HG02973 (cell line): Measurements from ENCODE around the gene ATP8A1.
A peak's percentile ranks its signal among the peaks of the same experiment; 100 is the strongest.
"Not testable (repeated sequence)": the region's sequence is repeated elsewhere in the genome, so short reads cannot be mapped to it uniquely, and the experiment has no call there.

ENCODE experiments used
- ATAC-seq: cut with Tn5 transposase; IDR thresholded peaks from one replicate; pipeline ENCODE4 v1.9.1; 2021; ENCODE audit warnings: moderate library complexity; ENCODE audit not compliant: unreplicated experiment

The ATP8A1 gene

DNA sequence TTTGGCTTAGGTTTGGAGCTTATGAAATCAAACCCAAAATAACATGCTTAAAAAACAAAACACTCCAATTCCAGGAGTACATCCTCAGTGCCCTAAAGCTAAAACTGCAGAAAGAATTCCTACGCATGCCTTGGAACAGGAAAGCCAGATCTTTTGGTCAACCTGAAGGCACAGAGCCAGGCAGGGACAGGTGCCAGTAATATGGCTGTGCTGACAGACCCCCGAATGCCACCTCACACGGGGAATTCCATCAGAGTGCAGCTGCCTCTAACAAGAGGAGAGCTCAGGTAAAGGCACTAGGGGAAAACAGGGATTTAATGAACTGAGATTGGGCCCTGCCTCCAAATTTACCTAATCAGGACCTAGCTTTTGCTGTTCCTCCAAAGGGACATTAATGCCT lies 182.5 kb downstream of the ATP8A1 start:
- ATAC-seq: no peak

DNA sequence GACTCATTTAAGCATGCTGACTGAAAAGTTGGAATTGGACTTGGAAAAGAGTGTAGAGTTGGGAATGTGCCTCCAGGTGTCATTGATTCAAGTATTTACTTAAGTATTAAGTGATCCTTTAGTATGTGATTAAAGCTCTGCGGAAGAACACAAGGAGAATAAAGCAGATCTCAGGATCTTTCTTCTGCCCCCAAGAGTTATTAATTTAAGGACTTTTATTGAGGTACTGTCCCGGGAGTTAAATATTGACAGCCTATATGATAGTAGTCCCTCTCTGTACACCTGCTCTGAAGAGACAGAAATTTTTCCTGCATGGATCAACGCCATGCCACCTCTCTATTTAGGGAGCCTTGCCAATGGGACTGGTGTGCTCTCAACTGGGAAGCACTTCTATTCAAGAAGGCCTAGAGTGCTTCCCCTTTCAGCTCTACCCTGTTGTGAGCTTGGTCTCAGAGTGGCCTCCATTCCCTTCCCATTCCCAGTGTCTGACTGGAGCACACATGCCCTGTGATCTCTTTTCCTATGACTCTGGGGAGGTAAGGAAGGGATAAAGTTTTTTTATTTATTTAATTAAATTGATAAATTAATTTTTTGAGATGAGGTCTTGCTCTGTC lies 183.7 kb downstream of the ATP8A1 start:
- no peak for ATAC-seq

DNA sequence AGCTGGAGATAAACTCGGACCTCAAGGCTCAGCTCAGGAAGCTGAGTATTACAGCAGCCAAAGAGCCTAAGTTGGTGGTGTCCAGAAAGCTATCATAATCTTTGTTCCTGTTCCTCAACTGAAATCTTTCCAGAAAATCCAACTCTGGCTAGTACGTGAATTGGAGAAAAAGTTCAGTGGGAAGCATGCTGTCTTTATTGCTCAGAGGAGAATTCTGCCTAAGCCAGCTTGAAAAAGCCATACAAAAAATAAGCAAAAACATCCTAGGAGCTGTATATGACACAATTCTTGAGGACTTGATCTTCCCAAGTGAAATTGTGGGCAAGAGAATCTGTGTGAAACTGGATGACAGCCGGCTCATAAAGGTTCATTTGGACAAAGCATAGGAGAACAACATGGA lies 185.0 kb downstream of the ATP8A1 start:
- ATAC-seq: no peak

DNA sequence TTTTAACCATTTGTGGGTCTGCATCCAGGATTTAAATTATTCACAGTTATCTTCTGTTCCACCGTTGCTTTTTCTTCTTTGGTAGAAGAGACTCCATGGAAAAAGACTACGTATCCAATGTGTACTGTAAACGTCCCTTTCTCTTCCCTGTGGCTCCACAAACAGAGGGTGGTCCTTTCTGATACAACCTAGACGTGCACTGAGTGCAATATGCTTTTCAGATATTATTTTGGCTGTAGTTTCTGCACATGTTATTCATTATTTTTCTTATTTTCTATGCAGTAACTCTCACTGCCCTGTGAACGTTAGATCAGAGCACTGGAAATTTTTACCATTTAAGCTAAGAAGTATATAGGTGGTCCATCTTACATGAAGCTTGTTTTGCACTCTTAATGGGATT lies 186.9 kb downstream of the ATP8A1 start:
- ATAC-seq: no peak

DNA sequence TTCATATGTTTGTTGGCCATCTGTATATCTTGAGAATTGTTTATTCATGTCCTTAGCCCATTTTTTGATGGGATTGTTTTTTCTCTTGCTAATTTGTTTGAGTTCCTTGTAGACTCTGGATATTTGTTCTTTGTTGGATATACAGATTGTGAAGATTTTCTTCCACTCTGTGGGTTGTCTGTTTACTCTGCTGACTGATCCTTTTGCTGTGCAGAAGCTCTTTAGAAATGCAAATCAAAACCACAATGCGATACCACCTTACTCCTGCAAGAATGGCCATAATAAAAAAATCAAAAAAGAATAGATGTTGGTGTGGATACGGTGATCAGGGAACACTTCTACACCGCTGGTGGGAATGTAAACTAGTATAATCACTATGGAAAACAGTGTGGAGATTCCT lies 189.1 kb downstream of the ATP8A1 start:
- not testable (repeated sequence) for ATAC-seq

DNA sequence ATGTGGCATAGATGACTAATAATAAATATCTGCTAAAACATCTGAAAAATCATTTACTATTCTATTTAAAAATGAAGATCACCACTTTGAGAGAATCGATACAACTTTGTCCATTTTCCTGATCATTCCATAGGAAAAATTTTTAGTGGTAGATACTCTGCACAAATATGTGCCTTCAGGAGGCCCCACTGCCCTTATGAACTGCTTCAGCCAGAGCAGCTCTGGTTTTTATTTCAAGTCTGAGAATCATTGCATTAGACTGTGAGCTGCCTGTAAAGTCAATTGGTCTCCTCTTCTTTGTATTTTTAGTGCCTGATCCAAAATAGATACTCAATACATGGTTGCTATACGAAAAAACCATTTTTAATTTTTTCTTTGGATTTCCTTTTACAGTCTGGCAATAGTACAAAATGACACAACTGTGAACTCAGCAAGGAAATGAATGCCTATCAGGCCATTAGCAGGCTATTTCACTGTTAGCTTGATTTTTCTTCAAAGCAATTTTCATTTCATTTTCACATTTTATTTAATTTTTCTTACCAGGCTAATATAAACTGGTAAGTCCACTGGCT lies 190.5 kb downstream of the ATP8A1 start:
- no peak for ATAC-seq

- no peak for ATAC-seq
Measured at GRCh38 chr4:42464550-42465094, 192.3 kb downstream of the ATP8A1 start.

DNA sequence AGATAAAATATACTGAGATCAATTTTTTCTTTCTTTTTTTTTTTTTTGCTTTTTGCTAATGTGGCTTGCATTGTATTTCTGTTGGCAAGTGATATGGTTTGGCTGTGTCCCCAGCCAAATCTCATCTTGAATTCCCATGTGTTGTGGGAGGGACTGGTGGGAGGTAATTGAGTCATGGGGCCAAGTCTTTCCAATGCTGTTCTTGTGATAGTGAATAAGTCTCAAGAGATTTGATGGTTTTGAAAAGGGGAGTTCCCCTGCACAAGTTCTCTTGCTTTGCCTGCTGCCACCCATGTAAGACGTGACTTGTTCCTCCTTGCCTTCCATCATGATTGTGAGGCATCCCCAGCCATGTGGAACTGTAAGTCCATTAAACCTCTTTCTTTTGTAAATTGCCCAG lies 195.7 kb downstream of the ATP8A1 start:
- ATAC-seq: not testable (repeated sequence)

GRCh38 chr4:42460043-42460442 lies 196.9 kb downstream of the ATP8A1 start:
- peak; percentile 97 for ATAC-seq

- ATAC-seq: no peak
Measured at GRCh38 chr4:42458657-42459056, 198.2 kb downstream of the ATP8A1 start.

- ATAC-seq: no peak
Measured at GRCh38 chr4:42454755-42455420, 202.0 kb downstream of the ATP8A1 start.

DNA sequence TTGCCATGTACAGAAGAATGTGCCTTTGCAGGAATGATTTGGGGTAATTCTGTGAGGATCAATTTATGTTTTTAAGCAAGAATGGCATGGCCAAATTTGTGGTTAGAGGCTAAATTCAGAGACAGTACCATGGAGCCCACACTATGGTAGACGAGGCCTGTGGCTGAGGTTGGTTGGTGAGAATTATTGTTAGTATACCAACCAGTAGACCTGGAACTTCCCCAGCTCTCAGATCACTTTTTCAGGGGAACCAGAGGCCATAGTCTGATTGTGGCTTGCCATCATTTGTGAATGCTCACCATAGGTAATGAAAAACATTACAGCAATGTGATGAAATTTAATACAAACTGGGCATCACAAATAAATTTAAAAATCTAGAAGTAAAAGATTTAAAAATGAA lies 203.3 kb downstream of the ATP8A1 start:
- no peak for ATAC-seq

GRCh38 chr4:42452823-42453222 lies 204.1 kb downstream of the ATP8A1 start:
- ATAC-seq: no peak

- no peak for ATAC-seq
Measured at GRCh38 chr4:42446823-42447222, 210.1 kb downstream of the ATP8A1 start.

DNA sequence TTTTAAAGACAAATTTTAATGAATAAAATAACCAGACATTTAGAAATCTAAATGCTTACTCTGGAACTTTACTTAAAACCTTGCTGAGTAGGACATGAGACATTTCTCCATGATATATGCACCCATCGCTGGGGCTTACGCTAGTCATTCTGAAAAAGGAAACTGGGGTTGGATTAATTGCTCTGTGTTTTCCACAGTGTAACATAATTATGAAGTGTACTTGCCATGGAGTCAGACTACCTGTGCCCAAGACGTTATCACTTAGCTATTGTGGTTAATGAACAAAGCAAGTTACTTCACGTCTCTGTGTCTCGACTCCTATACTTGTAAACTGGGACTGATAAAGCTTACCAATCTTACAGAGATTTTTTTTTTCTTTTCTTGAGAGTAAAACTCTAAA lies 211.9 kb downstream of the ATP8A1 start:
- no peak for ATAC-seq

DNA sequence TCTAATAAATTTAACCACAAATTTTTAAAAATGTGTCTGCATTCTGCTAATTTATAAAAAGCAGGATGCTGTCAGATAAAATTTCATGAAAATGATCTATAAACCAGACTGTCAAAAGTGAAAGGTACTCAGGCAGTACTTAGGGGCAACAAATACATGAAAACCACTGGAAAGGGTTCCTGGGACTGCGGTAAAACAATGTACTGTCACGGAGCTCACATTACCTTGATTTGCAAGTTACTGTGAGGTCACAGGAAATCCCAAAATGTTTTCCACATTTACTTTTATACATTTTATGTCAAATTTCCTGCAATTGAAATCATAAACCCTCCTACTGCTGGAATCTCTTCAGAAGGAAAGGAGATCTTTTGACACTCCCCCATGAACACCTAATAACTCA lies 214.3 kb downstream of the ATP8A1 start:
- no peak for ATAC-seq

DNA sequence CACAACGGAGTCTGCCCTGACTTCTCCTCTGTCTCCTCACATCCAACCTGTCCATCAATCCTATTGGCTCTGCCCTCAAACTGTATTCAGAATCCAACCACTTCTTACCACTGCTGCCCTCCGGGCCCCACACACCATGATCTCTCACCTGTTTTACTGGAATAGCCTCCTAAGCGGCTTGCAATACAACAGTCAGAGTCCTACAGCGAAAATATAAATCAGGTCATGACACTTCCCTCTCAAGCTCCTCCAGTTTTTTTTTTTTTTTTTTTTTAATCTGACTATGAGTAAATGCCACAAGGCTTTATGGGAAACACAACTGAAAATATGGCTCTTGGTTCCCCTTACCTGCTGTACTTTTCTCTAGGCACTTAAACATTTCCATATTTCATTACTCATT lies 216.8 kb downstream of the ATP8A1 start:
- no peak for ATAC-seq

GRCh38 chr4:42436928-42437565 lies 219.9 kb downstream of the ATP8A1 start:
- no peak for ATAC-seq

DNA sequence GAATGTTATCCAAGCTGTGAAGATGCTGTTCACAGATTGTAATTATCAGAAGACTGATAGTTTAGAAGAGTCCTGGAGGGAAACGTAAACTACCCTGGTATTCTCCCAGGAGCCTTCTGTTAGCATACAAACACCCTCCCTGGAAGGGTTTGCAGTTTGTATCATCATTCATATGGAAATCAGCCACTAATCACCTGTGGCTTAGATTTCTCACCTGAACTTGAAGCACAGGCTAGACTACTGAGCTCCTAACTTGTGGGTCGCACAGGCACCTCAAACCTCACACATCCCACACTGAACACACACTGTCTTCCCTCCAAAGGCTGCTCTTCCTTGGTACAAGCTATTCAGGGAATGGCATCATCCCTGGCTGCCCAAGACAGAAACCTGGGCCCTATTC lies 228.9 kb downstream of the ATP8A1 start:
- ATAC-seq: no peak

- no peak for ATAC-seq
Measured at GRCh38 chr4:42425146-42426065, 231.5 kb downstream of the ATP8A1 start.

DNA sequence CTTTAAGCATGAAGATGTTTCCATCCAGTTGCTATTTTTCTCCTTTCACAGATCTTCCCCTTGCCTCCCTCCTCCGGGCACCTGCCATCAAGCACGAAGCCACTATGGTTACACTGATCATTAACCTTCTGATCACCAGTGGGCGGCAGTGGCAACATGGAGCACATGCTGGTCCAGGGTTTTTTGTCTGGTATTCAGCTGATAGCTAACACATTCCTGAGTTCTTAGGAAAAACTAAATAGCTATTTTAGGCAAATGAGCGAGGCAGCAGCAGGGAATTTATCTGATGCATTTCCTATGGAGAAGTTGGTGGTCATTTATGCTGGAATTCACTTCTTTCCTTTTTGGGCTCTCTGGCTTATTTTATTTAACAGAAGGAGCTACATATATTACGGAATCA lies 236.8 kb downstream of the ATP8A1 start:
- ATAC-seq: no peak
